GM20000 (cell line): ENCODE results near the gene GPC3.

Source experiments
- DNase-seq: peaks from one replicate; pipeline ENCODE4 v3.0.0; 2012; ENCODE audit warnings: low spot score
- TF ChIP-seq, protein P1 (sequence below): IDR thresholded peaks from 2 replicates; pipeline ENCODE4 v1.5.1; 2012; ENCODE audit warnings: mild to moderate bottlenecking, control low read depth; ENCODE audit errors: extremely low read depth, missing control alignments

The GPC3 gene

GRCh38 chrX:133985164-133985966 lies at the start of gene GPC3:
TSS of gene GPC3 (minus strand) at chrX:133985594.
- DNase-seq: peak; percentile 44

DNA sequence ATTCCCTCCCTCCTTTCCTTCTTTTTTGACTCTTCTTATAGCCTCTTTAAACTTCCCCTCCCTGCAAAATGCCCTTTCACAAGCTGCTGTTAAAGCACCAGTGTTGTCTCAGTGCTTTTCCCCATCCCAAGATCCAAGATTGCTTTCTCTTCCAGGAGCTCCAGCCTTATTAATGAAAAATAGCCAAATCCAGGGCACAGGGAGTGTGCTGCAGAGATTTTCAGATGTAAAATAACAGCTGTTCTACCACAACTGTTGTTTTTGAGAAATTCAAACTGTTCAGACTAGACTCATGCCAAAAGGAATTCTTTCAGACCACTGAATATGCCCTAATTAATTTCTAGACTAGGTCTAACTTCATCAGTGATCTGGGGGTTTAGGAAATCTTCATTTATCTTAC lies 47.0 kb upstream of the GPC3 start:
- no peak for DNase-seq
- TF ChIP-seq, protein P1, sequence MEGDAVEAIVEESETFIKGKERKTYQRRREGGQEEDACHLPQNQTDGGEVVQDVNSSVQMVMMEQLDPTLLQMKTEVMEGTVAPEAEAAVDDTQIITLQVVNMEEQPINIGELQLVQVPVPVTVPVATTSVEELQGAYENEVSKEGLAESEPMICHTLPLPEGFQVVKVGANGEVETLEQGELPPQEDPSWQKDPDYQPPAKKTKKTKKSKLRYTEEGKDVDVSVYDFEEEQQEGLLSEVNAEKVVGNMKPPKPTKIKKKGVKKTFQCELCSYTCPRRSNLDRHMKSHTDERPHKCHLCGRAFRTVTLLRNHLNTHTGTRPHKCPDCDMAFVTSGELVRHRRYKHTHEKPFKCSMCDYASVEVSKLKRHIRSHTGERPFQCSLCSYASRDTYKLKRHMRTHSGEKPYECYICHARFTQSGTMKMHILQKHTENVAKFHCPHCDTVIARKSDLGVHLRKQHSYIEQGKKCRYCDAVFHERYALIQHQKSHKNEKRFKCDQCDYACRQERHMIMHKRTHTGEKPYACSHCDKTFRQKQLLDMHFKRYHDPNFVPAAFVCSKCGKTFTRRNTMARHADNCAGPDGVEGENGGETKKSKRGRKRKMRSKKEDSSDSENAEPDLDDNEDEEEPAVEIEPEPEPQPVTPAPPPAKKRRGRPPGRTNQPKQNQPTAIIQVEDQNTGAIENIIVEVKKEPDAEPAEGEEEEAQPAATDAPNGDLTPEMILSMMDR: no peak

More at GRCh38 chrX:133985164-133985966, at the start of gene GPC3:
- TF ChIP-seq, protein P1: no peak

DNA sequence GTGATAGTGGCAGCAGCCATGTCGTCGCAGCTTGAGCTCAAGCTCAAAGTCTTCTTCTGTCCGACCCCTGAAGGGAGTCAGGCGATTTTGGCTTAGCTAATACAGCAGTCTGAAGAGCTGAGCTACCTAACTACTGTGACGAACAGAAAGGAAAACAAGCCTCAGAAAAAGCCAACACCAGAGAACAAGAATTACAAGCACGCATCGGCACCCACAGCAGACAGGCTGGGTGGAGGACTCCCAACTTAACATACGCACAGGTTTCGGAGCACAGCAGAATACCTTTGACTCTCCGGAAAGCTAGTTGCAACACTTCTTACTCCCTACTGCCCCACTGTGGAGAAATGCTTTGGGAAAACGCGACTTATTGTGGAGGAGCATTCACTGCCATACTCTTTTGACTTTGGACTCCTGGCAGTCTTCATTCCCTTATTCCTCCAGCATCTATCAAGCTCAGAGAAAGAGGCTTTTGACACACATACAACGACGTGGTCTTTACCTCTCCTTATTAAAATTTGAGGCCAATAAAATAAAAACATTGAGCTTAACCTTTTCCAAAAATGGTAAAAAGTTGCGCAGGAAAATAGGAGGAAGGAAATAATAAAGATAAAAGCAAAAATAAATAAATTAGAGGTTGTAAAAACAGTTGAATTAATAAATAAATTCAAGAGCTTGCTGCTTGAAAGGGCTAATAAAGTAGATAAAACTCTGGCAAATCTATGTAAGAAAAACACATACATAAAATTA lies 41.3 kb upstream of the GPC3 start:
- TF ChIP-seq, protein P1: no peak
- DNase-seq: peak; percentile 6

DNA sequence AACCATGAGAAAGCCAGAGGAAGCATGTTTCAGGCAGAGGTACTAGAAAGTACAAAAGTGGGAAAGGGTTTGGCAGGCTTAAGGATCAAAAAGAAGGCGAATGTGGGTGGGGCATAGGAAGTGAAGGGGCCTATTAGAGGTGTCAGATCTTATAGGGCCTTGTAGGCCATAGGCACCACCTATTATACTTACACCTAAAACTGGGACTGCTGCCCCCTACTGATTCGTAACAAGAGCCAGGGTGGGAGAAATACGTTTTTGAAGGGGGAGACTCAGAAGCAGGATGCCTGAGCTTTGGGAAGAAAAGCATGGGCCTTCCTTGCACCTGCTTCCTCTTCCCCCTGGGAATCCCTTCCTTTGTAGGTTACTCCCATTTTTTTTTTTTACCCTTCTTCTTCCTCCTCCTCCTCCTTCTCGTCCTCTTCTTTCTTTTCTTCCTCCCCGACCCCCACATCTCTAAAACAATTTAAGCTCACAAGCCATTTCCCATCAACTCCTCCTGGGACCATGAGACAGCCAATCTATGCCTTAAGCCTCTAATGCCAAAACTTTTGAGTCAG lies 40.7 kb upstream of the GPC3 start:
- DNase-seq: no peak
- TF ChIP-seq, protein P1: no peak

- no peak for DNase-seq
- TF ChIP-seq, protein P1: no peak
Measured at GRCh38 chrX:134024686-134025377, 39.4 kb upstream of the GPC3 start.

GRCh38 chrX:134023851-134024281 lies 38.5 kb upstream of the GPC3 start:
- TF ChIP-seq, protein P1: no peak
- no peak for DNase-seq
